HG02798 (cell line): ENCODE data around the gene P3H1.
"Not testable (repeated sequence)": the region's sequence is repeated elsewhere in the genome, so short reads cannot be mapped to it uniquely, and the experiment has no call there.

Experiments
- ATAC-seq: cut with Tn5 transposase; IDR thresholded peaks from one replicate; pipeline ENCODE4 v1.9.1; 2021; ENCODE audit warnings: mild to moderate bottlenecking; ENCODE audit not compliant: unreplicated experiment, poor library complexity

The P3H1 gene

GRCh38 chr1:42766741-42767509 is at the start of gene P3H1, which contains the start of gene C1orf50:
Gene P3H1 (minus strand): TSS chr1:42767028. CDS start chr1:42766971, 57 bp downstream.
Gene C1orf50 (plus strand): TSS chr1:42767249. CDS start chr1:42767312, 63 bp downstream.
- peak; percentile 94 for ATAC-seq

GRCh38 chr1:42815941-42816584 is 49.2 kb upstream of the P3H1 start:
- no peak for ATAC-seq

GRCh38 chr1:42814815-42815214 is 48.0 kb upstream of the P3H1 start:
- not testable (repeated sequence) for ATAC-seq

GRCh38 chr1:42807056-42807668 is 40.3 kb upstream of the P3H1 start:
- no peak for ATAC-seq

- no peak for ATAC-seq
Observed at GRCh38 chr1:42806593-42806992, 39.8 kb upstream of the P3H1 start.

GRCh38 chr1:42806171-42806570 is 39.3 kb upstream of the P3H1 start:
- no peak for ATAC-seq

GRCh38 chr1:42801832-42802473 is 35.1 kb upstream of the P3H1 start:
- ATAC-seq = no peak

GRCh38 chr1:42797979-42798378 is 31.2 kb upstream of the P3H1 start:
- no peak for ATAC-seq

GRCh38 chr1:42797414-42797813 is 30.6 kb upstream of the P3H1 start:
- no peak for ATAC-seq

- no peak for ATAC-seq
Observed at GRCh38 chr1:42793824-42794223, 27.0 kb upstream of the P3H1 start.

- ATAC-seq = no peak
Observed at GRCh38 chr1:42788021-42788420, 21.2 kb upstream of the P3H1 start.

- ATAC-seq = no peak
Observed at GRCh38 chr1:42786097-42786496, 19.3 kb upstream of the P3H1 start.

- ATAC-seq = no peak
Observed at GRCh38 chr1:42784946-42785693, 18.3 kb upstream of the P3H1 start, which contains the start of gene TMEM269. Gene TMEM269 (plus strand): TSS chr1:42784991. CDS start chr1:42789894, 4,903 bp downstream.

GRCh38 chr1:42784547-42784945 is 17.7 kb upstream of the P3H1 start:
- no peak for ATAC-seq

- no peak for ATAC-seq
Observed at GRCh38 chr1:42783092-42783491, 16.3 kb upstream of the P3H1 start.

GRCh38 chr1:42780176-42780575 is 13.3 kb upstream of the P3H1 start:
- ATAC-seq = no peak

- no peak for ATAC-seq
Observed at GRCh38 chr1:42779725-42780124, 12.9 kb upstream of the P3H1 start.

- ATAC-seq = no peak
Observed at GRCh38 chr1:42777852-42778251, 11.0 kb upstream of the P3H1 start.

GRCh38 chr1:42776502-42776901 is 9.7 kb upstream of the P3H1 start:
- ATAC-seq = no peak

GRCh38 chr1:42774928-42775526 is 8.2 kb upstream of the P3H1 start:
- ATAC-seq = no peak
